Hindlimb muscle (tissue), 1 donor: ENCODE results near the gene NKPD1. TPM values are rescaled to one million over a fixed set of nuclear protein-coding genes. Genes with fewer than 3 reads are reported as not detected.

Experiments used
- DNase-seq: peaks from one replicate; pipeline ENCODE4 v3.0.0-alpha.2; 2013
- polyA plus RNA-seq: library from polyadenylated mRNA; unstranded; fragments of 120-200 nt; gene quantifications from one replicate; pipeline ENCODE4 v1.2.1, GENCODE V29; 2013; ENCODE audit not compliant: insufficient read length

Gene NKPD1
- polyA plus RNA-seq, 1 donor = 0.21 TPM

GRCh38 chr19:45154064-45154827, 6.5 kb downstream of the NKPD1 start:
- DNase-seq = no peak

- peak; percentile 68 for DNase-seq
These were observed 7.3 kb downstream of the NKPD1 start for GRCh38 chr19:45153339-45154063.

GRCh38 chr19:45152504-45153338, 8.1 kb downstream of the NKPD1 start:
- DNase-seq = peak; percentile 53

GRCh38 chr19:45151821-45152503, 8.8 kb downstream of the NKPD1 start:
- no peak for DNase-seq

GRCh38 chr19:45151320-45151719, 9.5 kb downstream of the NKPD1 start:
- DNase-seq = no peak

DNA sequence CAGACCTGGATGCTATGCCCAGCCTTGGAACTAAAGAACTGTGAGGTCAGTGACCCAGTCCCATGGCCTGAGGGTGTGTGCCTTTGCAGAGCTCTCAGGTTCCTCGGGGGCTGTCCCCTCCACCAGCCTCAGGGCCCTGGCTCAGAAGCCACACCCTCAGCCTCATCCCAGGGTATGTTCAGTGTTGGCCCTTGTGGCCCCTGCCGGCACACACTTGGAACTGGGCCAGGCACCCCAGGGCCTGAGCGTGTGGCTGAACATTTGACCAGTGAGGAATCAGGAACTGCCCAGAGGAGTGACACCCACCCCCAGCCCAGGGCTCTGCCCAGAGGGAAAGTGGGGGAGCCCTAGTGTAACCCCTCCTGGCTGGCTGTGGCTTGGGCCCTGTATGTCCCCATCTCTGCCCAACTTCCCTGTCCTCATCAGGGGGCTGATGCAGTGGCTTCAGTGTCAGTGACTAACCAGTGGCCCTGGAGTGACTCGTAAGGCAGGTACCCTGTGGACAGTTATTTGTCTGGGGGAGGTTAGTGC, 10.0 kb downstream of the NKPD1 start:
- no peak for DNase-seq

DNA sequence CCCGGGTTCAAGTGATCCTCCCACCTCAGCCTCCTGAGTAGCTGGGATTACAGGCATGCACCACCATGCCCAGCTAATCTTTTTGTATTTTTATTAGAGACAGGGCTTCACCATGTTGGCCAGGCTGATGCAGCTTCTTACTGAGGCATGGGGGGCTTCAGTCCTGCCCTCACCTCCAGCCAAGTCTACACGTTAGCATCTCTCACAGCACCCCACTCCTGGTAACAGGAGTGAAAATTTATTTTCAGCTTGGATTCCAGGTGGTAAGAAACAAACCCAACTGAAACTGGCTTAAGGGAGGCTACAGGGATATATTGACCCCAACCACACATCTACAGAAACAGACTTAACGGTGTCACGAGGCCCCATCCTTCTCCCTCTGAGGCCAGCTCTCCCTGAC, 10.6 kb downstream of the NKPD1 start:
- DNase-seq = no peak

DNA sequence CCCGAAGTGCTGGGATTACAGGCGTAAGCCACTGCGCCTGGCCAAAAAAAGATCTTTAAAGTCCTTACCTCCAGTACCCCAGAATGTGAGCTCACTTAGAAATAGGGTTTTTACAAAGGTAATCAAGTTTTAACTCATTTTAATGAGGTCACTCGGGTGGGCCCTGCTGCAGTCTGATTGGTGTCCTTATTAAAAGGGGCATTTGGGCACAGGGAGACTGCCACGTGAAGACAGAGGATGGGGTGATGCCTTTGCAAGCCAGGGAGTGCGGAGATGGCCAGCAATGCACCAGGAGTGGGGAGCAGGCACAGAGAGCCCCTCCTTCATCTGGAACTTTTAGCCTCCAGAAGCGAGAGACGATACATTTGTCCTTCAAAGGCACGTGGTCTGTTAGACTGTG, 11.7 kb downstream of the NKPD1 start:
- DNase-seq = no peak

- DNase-seq = no peak
These were observed 12.7 kb downstream of the NKPD1 start for GRCh38 chr19:45147835-45148676.

DNA sequence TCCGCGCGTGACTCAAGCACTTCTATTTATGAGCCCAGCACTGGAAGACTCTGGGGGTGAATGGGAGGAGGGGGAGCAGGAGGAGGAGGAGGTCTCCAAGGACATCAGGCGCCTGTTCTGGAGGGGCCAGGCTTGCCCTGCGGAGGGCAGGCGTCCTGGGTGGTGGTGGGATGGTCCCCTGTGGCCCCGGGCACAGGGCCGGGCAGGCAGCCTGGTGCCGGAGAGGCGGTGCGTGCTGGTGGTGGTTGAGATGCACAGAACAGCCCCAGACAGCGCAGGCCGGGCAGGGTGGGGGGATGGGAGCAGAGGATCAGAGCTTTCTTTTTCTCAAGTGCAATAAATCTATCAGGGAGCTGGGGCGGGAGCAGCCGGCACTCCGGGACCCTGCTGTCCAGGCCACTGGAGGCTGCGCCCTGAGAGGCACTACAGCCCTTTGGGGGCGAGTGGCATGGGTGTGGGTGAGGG, 14.0 kb downstream of the NKPD1 start:
- DNase-seq = no peak

GRCh38 chr19:45146251-45146650, 14.5 kb downstream of the NKPD1 start:
- DNase-seq = no peak

GRCh38 chr19:45145270-45146189, 15.3 kb downstream of the NKPD1 start:
- DNase-seq = no peak

- DNase-seq = no peak
These were observed 16.1 kb downstream of the NKPD1 start for GRCh38 chr19:45144431-45145269.

- DNase-seq = no peak
These were observed 18.1 kb downstream of the NKPD1 start for GRCh38 chr19:45142726-45143110.

DNA sequence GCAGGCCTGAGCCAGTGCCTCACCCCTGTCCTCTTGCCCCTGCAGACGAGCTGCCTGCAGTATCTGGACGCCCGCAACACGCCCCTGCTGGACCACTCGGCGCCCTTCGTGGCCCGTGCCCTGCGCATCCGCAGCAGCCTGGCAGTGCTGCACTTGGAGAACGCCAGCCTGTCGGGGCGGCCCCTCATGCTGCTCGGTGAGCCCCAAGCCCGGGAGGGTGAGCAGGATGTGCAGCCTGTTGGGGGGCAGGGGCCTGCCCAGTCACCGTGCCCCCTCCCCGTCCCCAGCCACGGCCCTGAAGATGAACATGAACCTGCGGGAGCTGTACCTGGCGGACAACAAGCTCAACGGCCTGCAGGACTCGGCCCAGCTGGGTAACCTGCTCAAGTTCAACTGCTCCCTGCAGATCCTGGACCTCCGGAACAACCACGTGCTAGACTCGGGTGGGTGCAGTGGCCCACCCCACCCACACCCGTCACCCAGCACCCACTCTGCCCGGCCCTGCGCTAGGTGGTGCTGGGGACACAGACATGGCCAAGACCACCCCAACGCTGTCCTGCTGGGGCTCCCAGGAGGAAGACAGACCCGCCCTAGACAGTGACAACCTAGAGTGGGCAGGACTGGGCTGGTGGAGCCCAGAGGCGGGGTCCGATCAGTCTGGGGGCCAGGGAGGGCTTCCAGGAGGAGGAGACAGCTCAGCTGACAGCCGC, 18.6 kb downstream of the NKPD1 start:
- DNase-seq = no peak

- DNase-seq = no peak
These were observed 19.4 kb downstream of the NKPD1 start for GRCh38 chr19:45141203-45141900.

DNA sequence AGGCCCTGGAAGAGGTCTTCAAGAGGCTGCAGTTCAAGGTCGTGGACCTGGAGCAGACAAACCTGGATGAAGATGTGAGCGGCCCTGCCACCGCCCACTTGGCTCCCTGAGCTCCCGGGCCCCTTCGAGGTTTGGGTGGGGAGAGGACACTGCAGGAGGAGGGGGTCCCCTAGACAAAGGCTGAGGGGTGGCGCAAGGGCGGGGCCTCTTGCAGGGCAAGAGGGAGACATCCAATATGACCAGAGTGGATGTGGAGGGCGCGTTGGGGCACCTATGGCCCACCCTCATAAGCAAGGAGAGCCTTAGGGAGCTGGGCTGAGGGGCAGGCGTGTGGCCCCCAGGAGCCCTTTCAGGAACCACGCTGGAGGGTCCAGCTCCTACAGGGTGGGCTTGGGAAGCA, 20.2 kb downstream of the NKPD1 start:
- DNase-seq = no peak

DNA sequence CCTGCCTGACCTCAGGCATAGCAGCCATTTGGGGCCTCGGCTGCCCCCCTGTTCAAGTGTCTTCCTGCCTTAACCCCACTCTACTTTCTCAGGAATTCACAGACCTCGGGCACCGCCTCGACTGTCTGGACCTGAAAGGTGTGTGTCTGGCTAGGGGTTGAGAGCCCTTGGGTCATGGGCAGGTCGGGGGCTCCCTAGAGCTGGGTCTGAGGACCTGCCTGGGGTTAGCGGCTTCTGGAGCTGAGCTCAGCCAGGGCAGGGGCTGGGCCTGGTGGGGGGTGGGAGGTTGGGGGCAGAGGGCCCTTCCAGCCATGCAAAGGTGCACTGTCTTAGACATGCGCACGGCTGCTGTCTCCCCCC, 20.7 kb downstream of the NKPD1 start:
- DNase-seq = no peak
